GM21529 (cell line): ENCODE data around the gene SLC5A11.
"Not testable (repeated sequence)": the region's sequence is repeated elsewhere in the genome, so short reads cannot be mapped to it uniquely, and the experiment has no call there.

Experiments used
- ATAC-seq: cut with Tn5 transposase; IDR thresholded peaks from one replicate; pipeline ENCODE4 v1.9.1; 2021; ENCODE audit not compliant: unreplicated experiment

Gene SLC5A11, protein sequence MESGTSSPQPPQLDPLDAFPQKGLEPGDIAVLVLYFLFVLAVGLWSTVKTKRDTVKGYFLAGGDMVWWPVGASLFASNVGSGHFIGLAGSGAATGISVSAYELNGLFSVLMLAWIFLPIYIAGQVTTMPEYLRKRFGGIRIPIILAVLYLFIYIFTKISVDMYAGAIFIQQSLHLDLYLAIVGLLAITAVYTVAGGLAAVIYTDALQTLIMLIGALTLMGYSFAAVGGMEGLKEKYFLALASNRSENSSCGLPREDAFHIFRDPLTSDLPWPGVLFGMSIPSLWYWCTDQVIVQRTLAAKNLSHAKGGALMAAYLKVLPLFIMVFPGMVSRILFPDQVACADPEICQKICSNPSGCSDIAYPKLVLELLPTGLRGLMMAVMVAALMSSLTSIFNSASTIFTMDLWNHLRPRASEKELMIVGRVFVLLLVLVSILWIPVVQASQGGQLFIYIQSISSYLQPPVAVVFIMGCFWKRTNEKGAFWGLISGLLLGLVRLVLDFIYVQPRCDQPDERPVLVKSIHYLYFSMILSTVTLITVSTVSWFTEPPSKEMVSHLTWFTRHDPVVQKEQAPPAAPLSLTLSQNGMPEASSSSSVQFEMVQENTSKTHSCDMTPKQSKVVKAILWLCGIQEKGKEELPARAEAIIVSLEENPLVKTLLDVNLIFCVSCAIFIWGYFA

DNA sequence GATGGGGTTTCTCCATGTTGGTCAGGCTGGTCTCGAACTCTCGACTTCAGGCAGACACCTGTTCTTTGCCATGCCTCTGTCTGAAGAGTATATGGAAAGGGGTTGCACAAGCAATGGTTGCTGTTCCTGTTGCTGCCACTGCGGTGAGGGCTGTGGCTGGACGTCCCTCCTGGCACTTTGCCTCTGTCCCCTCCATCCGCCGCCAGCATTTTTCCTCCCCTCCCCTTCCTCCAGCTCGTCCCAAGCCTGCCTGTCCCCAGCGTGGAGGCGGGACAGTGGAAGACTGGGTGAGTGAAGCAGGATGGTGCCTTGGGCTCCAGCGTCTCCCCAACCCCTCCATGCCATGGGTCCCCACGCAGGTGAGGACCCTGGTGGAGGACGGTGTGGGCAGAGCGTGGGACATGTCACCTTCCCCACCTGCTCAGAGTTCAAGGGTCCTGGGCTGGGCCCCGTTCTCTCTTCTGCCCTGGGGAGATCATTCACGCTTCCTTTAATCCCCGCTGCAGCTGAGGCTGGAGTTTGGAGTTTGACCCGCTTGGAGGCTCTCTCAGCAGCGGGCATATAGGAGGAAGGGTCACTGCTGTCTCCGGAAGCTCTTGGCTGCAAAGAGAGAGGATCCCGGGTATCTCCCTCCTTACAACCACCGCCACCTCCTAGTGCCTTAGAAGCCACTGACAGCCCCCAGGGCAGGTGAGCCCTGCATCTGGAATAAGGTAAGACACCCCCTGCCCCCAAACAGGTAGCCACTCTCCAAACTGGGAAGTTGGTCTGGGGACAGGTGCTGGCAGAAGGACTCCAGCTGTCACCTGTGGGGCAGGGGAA, at the start of gene SLC5A11:
Gene SLC5A11 (plus strand): TSS at position 238 of the 822 bp plus-strand sequence. CDS start 12,681 bp downstream, outside the sequence.
- ATAC-seq: no peak

DNA sequence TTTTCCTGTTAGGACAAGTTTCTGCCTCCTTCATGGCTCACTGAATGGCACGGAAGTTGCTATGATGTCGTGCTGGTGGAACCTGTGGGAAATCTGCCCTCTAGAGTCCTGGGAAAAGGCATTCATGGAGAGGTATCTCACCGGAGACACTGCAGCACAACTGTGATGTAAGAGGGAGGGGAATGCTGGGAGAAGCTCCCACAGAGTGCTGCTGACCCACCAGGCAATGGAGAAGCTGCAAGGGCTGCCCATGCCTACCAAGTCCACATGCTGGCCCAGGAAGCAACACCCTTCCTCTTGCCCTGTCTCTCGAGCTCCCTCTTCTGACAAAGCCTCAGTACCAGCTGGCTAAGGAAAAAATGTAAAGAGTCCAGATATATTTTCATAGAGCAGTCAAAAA, 45.2 kb upstream of the SLC5A11 start:
- no peak for ATAC-seq

DNA sequence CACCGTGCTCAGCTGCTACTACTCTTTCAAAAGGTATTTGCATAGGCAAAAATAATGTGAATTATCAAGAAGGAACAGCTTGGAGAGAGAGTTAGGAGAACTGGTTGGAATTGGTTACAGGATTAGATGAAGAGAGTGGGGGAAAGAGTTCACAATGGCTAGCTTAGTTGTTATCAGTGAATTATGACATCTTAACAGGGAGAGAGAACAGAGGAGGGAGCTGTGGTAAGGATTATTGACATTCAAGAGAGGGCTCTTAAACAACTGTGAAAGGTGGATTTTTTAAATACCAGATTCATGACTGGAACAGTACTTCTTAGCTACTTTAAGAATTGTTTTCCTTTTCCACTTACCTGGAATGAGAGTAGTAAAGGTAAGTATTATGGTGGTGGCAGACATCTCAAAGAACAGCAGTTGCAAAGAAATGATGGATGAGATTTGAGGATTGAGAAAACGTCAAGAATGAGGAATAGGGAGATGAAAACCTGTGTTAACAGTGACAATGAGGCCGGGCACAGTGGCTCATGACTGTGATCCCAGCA, 43.9 kb upstream of the SLC5A11 start:
- no peak for ATAC-seq

- ATAC-seq: no peak
These were observed 40.3 kb upstream of the SLC5A11 start for GRCh38 chr16:24805484-24805883.

GRCh38 chr16:24807301-24807700, 38.5 kb upstream of the SLC5A11 start:
- no peak for ATAC-seq

DNA sequence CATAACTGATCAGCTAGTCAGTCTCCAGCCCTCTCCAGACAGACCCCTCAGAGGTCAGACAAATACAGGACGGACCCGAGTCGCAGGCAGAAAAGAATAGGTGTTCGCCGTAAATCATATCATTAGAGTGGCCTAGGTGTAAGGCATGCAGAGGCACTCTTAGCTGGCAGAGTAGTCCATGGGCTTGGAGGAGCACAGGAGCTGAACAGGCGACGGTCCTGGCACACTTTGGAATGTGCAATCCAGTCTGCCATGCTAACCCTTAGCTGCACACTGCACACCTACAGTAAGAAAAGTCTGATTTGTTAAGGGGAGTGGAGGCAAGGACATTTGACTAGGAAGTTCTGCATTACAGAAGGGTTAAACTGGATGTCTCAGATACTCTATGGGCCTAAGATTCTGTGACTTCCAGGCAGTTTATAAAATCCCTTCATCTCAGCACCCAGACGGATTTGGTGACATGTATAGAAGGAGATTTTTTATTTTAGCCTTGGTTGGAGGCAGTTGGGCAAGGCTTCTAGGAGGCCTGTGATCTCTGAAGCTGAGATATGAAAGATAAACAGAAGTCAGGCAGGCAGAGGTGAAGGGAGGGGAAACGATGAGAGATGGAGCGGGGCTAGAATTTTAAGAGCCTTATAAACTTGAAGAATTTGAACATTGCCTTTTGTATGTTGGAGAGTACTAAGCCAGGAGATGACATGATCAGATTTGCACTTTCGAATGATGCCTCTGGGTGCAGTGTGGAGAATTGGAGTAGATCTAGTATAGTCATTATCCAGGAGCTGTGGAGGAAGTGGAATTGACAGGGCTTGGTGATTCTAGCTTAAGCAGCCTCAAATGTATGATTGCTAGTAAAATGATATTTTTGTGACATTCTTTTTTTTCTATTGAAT, 34.6 kb upstream of the SLC5A11 start:
- no peak for ATAC-seq

DNA sequence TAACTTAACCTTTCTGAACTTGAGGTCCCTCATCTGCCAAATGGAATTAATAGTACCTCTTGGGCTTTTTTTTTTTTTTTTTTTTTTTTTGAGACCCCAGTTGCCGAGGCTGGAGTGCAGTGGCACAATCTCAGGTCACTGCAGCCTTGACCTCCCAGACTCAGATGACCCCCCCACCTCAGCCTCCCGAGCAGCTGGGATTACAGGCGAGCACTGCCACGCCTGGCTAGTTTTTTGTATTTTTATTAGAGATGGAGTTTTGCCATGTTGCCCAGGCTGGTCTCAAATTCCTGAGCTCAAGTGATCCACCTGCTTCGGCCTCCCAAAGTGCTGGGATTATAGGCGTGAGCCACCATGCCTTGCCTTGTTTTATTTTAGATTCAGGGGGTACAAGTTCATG, 33.0 kb upstream of the SLC5A11 start:
- ATAC-seq: not testable (repeated sequence)

DNA sequence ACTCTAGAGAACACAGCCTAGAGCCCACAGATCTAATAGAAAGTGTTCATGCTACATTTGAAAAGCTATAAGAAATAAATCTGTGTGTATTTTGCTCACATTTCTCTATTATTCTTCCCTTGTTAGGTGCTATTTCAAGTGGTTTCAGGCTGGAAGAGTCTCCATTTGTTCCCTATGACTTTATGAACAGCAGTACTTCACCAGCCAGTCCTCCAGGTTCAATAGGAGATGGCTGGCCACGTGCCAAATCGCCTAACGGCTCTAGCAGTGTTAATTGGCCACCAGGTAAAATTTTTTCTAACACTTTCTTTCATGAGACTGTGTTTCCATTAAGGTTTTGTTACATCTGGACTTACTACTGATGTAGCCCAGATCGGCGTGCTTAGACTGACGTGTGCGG, 30.7 kb upstream of the SLC5A11 start:
- ATAC-seq: no peak

GRCh38 chr16:24816688-24817087, 29.1 kb upstream of the SLC5A11 start:
- ATAC-seq: no peak

- ATAC-seq: no peak
These were observed 26.2 kb upstream of the SLC5A11 start for GRCh38 chr16:24819462-24820040.

DNA sequence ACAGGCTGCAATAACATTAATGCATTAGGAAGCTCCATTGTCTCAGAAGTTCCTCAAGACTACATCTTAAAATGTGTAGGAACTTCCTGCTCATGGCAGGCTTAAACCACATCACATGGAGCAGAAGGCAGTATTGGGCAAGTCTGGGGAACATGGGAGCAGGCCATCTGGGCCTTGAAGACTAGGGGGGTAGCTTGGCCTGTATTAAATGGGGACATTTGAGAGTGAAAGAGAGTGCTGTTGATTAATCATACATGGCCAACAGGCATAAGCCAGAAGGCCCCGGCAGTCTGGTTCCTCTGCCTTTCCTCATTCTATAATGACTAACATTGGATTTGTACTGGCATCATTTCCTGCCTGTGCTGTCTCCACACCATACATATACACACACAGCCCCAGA, 25.2 kb upstream of the SLC5A11 start:
- no peak for ATAC-seq

- no peak for ATAC-seq
These were observed 24.6 kb upstream of the SLC5A11 start for GRCh38 chr16:24821129-24821528.

- ATAC-seq: no peak
These were observed 23.2 kb upstream of the SLC5A11 start for GRCh38 chr16:24822542-24822941.

DNA sequence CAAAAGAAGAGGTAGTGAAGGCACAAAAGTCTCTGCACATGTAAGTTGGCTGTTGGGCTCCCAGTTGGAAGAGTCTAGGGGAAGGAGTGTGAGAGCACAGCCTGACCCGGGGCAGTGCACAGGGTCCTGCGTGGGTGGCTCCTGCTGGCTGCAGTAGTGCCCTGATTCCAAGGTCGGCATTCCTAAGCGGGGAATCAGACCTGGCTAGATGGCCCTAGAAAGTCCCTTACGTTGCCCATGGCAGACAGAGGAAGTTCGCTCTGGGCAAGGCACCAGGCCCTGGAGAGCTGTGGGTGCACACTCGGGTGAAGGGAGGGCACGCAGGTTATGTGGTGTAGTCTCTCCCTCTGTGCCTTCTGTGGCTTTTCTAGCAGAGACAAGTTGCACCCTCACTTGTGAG, 22.8 kb upstream of the SLC5A11 start:
- ATAC-seq: no peak

DNA sequence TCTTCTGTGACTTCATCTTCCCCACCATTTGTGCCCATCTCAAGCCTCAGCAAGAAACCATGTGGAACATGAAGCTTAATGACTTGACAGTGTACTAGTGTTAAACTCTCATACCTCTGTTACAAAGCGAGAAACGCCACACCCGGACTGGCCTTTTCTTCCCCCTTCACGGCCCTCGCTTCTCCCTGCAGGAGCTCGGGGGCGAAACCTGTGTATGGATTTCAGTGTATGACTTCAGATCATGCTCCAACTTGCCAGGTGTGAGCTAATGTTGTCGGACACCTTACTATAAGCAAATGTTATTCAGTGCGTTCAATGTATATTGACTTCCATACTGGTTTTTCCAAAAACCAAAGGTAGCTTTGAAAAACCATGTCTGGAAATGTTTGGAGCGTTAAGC, 20.1 kb upstream of the SLC5A11 start:
- no peak for ATAC-seq

DNA sequence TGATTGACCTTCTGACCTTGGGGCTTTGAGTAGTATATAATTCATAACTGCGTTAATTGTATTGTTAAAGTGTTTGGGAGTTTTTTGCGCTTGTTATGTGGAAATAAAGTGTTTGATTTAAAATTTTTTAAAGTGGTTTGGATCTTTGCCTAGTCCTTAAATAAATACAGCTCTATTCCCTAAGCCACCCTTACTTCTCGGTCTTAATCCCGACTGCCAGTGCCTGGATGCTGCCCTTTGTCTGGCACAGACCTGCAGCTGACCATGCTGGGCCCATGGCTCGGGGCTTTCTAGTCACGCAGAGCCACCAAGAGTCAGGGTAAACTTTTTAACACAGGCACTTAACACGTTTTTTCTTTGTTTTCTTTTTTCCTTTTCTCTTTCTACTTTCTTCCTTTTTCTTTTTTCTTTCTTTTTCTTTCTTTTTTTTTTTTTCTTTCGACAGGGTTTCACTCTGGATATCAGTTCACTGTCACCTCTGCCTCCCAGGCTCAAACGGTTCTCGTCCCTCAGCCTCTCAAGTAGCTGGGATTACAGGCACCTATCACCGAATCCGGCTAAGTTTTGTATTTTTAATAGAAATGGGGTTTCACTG, 19.6 kb upstream of the SLC5A11 start:
- no peak for ATAC-seq

GRCh38 chr16:24826817-24827566, 18.8 kb upstream of the SLC5A11 start:
- no peak for ATAC-seq

GRCh38 chr16:24829153-24829552, 16.6 kb upstream of the SLC5A11 start:
- no peak for ATAC-seq

- ATAC-seq: no peak
These were observed 12.4 kb upstream of the SLC5A11 start for GRCh38 chr16:24833352-24833751.
